NCI-H2029 (cell line): ENCODE data around the gene C3.

Source experiments
- DNase-seq: peaks from one replicate; lab custom pipeline; 2025; lab: John Stamatoyannopoulos, UW

The C3 gene

DNA sequence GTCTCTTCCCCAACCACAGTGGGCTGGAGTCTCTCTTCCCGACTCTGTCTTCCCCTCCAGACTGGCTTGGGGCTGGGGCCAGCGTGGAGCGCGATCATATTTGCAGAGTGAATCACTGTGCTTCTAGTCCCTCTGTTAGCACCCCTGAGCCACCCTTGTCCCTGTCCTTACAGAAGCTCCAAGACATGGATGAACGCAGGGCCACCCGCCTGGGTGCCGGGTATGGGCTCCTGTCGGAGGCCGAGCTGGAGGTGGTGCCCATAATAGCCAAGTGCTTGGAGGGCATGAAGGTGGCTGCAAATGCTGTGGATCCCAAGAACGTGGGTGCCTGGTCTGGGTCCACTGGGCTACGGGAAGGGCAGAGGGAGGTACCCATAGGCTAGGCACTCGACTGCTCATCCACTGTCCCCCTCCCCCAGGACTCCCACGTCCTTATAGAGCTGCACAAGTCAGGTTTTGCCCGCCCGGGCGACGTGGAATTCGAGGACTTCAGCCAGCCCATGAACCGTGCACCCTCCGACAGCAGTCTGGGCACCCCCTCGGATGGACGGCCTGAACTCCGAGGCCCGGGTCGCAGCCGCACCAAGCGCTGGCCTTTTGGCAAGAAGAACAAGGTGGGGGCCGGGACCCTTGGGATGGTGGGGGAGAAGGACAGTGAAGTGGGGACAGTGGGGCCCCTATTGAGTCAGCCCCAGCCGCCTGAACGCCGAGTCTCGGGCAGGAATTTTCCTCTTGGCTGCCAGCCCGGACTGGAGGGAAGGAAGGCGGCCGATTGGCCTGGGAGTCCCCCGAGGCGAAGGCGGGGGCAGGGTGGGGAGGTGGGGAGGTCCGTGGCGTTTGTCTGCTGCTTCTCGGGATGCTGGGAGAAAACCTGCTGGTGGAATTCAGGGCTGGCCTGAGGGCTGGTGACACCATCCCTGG lies 24.2 kb upstream of the C3 start:
- DNase-seq = peak; percentile 27

DNA sequence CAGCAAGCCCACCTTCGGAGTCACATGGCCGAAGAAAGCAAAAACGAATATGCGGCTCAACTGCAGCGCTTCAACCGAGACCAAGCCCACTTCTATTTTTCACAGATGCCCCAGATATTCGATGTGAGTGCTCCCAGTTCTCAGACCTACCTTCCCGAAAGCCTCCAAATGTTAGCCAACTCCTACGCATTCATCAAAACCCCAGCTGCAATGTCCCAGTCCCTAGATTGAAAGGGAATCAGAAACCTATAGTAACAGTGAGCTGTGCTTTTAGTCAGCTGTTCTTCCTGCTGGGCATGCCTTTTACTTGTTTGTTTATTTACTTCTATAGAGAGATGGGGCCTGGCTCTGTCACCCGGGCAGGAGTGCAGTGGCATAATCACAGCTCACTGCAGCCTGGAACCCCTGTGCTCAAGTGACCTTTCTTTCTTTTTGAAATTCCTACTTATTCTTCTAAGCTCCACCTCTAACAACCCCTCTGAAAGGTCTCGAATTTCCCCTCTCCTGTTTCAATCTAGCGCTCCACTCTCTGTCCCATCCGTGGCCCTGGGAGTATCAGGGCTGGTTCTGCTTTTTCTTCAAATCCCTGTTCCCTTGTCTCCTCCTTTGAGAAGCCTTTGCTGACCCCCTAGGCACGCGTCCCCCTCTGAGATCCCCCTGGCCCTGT lies 23.4 kb upstream of the C3 start:
- no peak for DNase-seq

DNA sequence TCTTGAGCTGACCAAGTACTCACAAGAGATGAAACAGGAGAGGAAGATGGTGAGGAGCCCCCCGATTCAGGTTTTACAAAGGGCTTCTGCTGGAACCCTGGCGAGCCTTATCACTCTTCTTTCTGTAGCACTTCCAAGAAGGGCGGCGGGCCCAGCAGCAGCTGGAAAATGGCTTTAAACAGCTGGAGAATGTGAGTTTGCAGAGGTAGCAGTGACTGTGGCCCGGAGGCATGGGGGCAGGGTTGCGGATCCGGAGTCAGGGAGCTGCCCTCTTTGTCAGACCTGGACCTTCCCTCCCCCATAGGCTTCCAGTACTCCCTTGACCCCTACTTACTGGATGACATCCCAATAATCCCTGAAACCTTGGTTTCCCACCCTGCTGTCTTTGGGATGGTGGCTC lies 22.6 kb upstream of the C3 start:
- no peak for DNase-seq

DNA sequence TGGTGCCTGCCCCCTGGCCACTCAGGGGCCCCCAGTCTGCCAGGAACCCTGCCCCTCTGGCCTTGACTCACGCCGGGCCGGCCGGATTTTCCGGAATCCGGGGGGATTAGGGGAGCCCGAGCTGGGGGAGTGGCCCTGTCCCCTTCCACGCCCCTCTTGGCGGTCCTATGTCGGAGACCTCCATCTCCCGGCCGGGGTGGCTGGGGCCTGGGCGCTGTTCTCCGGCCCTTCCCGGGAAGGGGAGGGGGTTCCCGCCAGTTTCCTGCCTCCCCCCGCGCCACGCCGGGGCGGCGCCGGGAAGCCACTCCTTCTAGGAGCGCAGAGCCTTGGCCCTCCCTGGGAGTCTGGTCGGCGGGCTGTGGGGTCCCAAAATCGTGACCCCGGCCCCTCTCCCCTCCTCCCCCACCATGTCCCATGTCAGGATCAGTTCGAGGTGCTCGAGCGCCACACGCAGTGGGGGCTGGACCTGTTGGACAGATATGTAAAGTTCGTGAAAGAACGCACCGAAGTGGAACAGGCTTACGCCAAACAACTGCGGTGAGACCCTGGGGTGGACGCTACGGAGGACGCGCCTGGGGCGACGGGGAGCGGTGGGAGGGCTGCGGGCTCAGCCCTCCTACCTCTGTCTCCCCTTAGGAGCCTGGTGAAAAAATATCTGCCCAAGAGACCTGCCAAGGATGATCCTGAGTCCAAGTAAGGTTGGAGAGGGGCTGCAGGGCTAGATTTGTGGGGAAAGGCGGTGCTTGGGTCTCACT lies 20.3 kb upstream of the C3 start:
- DNase-seq = no peak

DNA sequence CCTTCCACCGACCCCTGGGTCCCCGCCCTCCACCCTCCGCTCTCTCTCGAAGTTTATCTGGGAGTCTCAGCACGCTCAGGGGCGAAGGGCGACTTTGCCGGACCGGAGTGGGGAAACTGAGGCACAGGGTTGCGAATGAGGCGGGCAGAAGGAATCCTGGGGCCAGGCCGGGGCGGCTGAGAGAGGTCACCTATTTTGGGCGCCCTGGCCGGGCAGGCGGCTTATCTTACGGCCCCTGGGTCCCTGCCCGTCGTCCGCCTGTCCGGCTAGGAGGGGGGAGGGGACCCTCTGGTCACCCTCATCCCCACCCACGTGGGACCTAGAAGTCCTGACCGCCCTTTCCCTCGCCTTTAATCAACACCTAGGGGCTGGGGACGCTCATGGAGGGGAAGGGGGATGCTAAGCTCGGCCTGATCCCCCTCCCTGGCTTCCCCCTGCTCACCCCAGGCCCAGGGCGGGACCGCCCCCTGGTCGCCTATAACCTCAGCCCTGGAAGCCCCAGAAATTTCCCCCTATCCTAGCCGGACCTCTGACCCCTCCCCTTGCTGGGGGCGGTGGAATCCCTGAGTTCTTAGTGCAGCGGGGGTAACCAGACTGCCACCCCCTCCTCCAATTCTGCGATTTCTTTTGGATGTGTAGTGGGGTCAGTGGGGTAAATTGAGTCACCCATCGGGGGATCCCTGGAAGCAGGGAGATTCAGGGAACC lies 19.6 kb upstream of the C3 start:
- DNase-seq = no peak

DNA sequence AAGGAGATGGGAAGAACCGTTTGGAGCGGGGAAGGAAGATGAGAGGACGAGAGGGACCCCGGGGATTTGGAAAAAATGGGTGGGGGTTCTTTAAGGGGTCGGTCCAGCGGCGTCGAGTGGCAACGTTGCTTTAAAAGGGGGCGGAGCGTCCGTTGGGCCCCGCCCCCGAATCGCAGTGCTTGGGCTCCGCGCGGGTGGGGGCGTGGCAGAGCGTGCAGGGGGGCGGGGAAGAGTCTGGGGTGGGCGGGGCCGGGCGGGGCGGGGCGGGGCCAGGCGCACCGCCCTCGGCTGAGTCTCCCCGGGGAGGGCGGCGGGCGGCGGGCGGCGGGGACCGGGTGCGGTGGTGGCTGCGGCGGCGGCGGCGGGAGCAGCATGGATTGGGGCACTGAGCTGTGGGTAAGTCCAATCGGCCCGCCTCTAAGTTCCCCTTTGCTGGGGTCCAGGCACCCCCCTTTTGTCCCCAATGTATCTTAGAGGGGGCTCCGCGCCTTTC lies 19.0 kb upstream of the C3 start, which contains the start of gene TRIP10:
TRIP10 (plus strand) TSS at position 291 of the 493 bp plus-strand sequence; CDS start at position 373, 82 bp downstream.
- DNase-seq = peak; percentile 72

DNA sequence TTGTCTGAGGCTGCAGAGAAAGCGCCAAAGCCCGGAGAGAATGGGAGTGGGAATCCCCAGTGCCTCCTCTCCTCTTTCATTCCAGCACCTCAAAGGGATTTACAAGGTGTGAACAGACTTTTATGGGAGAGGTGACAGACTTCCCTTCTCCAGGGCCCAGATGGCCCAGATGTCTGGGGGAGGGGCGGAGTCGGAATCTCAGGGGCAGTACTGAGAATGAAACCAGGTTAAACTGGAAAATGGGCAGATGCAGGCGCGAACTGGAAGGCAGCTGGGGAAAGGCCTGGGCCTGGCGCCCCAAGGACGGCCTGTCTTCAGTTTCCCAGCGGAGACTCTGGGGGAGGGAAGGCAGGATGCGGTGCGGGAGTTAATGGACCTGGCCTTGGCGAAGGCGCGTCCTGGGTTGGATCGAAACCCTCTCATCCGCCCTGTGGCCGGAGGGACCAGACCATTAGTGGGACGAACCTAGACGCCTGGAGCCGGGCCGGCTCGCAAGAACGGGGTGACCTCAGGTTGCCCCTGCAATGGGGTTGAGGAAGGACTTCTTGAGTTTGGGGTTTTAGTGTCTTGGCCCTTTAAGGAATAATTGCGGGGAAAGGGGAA lies 18.4 kb upstream of the C3 start:
- DNase-seq = peak; percentile 66

DNA sequence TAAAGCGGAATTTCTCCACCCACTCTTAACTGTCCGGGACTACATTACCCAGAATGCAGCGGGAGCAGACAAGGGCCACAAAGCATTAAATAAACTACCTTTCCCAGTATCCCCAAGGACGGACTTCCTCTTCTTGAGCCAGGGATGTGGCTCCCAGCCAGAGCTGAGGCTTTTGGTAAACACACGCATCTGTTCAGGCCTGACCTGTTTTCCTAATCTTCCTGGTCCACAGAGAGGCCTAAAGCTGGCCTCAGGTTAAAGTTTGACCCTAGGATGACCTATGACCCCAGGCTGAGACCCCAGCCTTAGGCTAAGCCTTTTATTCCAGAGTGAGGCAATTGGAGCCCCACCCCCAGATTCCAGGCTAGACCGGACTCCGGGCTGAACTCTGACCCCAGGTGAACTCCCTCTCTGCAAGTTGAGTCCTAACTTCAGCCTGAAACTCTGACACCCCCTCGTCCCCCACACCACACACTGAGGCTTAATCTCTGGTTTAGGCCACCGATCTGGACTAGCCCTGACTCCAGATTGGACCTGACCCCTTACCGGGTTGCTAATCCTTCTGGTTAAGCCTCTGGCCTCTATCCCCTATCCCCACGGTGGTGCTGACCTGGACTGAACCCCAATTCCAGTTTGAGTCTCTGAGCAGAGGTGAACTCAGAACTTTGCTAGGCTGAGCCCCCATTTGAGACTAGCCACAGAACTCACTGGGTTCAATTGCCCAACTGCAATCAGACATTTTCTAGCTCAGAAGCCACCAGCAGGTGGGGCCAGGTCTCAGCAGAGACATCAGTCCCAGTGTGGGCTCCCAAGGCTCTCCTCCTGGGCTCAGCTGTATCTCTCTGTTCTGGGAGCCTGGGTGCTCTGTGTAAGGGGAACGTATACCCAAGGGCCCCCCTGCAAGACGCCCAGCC lies 17.7 kb upstream of the C3 start:
- peak; percentile 77 for DNase-seq

DNA sequence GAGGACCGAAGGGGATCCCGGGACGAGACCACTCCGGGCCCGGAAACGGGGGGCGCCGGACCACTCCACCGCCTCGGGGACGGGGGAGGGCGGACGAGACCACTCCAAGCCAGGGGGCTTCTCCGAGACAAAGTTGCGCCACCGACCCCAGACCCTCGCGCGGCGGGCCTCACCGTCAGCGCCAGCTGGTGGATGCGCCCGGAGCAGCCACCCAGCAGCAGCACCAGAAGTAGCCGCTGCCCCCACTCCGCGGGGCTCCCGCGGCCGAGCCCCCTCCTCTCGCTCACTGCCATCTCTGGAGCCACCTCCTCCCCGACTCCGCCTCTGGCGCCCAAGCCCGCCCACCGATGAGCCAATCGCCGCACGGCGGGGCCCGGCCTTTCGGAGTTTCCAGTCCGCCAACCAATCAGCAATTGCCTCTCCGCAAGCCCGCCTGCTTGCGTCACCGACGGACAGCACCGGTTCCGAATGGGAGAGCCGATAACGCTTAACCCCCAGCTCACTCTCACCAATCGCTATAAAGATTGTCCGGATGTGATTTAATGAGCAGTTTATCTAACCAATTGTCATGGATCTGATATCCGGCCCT lies 16.9 kb upstream of the C3 start, which contains the start of gene GPR108:
GPR108 (minus strand) TSS at position 297 of the 589 bp plus-strand sequence; CDS start at position 293, 4 bp downstream.
- DNase-seq = peak; percentile 99

DNA sequence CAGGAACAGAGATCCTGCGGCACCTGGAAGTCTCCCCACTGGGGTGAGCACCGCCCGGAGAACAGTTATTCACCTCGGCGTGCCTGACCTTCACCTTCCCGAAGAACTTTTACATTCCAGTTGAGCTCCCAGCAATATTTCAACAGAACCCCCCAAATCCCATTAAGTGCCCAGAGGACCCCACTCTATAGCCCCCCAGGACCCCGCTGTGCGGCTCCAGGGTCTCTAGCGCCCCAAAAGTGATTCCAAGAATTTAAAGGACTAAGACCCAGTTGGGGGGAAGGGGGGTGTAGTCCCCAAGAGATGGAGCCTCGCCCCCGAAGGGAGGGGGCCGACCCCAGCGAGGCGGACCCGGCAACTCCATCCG lies 16.4 kb upstream of the C3 start:
- no peak for DNase-seq

DNA sequence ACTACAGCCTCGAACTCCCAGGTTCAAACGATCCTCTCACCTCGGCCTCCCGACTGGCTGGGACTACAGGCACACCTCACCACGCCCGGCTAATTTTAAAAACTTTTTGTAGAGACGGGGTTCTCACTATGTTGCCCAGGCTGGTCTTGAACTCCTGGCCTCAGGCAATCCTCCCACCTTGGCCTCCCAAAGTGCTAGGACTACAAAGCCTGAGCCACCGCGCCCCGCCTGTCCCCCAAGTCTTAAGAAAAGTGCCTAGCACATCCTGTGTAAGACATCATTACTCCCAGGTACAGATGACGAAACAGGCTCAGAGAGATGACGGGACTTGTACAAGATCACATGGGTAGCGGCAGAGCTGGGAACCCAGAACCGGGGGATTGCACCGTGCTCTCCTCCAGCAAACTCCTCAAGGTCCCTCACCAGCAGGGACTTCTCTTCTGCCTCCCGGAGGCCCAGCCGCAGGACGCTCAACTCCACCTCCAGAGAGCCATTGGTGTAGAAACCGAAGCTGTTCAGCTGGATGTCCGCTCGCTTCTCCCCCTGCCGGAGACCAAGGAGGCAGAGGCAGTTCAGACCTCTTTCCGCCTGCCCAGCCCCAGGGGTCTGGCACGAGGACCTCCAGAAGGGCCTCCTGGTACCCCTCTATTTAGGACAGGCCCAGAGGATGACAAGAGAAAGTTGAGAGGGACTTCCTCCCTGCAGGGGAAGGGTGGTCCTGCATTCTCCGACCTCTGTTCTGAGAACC lies 15.9 kb upstream of the C3 start:
- DNase-seq = no peak

DNA sequence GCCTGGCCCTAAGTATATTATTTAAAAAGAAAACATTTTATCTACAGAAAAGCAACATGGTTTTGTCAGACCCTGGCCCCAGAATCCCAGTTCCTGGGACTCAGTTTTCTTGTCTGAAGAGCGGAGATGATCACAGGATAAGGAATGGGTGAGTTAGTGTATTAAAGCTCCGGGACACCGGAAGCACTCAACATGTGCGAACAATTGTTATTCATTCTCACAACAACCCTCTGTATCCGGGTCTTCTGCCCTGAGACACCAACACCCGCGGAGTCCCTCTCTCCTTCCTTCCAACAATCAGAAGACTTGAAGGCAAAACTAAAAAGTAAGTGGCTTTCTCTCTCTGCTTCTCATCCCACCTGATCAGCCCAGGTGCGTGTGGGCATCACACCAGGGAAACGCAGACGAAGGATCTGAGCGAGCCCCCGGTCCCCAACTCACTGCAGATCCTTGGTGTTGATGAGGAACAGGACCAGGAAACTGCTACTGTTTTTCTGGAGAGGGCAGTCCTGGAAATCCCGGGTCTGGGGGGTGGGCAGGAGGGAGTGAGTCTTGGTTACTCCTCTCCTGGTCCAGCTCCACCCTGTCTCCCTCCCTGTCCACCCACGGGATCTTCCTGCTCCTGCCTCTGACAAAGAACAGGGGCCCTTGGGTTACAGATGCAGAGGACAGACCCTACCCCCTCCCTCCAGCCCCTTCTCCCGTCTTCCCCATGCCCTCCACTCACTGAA lies 14.9 kb upstream of the C3 start:
- no peak for DNase-seq

DNA sequence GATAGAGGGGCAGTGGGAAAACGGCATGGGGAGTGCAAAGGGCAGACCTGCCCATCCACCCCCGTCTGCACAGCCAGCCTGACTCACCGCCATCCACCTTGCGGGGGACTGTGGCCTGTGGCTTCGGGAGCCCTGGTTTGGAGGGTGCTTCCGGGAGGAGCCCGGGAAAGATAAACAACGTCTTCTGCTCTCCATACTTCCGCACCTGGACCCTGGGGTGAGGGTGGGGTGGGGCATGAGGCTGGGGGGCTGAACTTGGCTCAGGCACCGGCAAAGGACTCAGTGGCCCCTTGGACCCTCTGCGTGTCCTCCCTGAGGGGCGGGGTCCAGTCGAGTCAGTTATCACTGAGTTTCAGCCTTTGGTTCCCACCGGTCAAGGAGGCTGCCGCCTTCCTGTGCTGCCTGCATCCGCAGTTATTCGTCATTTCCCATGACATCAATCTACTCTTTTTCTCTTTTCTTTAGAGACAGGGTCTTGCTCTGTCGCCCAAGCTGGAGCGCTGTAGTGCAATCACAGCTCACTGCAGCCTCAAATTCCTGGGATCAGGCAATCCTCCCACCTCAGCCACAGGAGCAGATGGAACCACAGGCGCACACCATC lies 13.7 kb upstream of the C3 start:
- no peak for DNase-seq

DNA sequence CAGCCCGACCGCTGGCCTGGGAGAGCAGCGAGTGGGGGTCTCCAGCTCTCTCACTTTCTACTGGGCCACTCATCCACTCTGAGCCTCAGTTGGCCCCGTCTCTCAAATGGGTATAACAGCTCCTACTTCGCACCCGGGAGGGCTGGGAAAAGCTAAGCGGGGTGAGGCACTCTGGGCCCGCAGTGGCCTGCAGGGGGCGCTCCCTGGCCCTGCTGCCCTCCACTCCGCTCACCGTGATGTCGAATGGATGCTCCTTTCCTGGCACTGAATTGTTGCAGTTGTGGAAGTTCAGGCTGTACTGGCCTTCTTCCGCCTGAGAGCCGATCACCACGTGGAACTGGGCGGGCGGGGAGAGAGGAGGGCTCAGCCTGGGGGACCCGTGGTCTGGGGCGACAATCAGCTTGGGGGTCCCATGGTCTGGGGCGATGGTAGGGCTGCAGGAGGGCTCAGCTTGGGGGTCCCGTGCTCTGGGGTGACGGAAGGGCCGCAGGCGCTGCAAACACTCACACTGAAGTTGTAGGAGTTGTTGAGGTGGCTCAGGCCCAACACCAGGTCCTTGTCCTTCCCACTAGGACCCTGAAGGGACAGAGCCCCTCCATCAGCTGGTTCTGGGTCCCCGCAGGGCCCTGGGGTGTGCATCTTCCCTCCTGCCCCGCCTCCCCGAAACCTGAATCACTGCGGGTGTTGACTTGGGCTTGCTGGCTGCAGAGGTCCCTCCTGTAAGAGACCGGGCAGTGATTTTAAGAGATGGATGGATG lies 13.1 kb upstream of the C3 start:
- no peak for DNase-seq

DNA sequence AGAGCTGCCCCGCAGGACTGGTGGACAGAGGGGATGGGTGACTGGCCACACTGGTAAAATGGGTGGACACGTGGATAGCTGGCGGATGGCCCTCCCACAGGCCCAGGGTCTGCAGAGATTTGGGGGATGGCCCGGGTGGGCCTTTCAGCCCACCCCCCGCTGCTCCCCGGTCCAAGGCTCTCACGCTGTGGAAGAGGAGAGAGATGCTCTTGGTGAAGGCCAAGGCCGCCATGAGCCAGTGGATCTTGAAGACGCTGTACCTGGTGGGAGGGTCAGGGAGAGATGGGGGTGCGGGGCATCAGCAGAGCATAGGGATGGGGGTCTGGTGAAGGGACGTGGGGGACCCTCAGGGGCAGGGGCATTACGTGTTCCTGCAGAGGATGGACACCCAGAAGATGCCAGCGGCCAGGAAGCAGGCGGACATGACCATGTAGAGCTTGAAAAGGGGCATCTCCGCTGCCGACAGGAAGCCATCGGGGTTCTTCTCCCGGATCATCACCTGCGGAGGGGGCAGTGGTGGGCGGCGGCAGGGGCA lies 12.4 kb upstream of the C3 start:
- no peak for DNase-seq

DNA sequence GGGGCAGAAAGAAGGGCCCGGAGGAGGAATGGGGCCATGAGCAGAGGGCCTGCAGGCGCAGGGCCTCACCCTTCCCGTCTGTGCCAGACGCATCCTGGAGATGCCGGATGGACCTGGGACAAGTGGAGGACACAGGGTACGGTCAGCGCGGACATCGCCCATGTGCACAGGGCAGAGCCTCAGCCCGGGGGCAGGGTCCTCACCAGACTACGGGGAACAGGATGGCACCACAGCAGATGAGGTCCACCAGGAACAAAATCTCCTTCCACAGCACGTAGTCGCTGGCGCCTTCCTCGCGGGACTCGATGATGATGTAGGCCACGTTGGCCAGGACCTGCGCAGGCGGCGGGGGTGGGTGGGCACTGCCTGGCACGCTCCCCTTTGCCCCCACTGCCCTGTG lies 11.4 kb upstream of the C3 start:
- no peak for DNase-seq
